PC-3 (cell line): ENCODE data around the gene AUTS2. TPM values are rescaled to one million over a fixed set of nuclear protein-coding genes. Genes with fewer than 3 reads are reported as not detected.
A peak's percentile ranks its signal among the peaks of the same experiment; 100 is the strongest.

Experiments
- ATAC-seq: fragments of 200-7000 bp; cut with Tn5 transposase; 2 replicates; pipeline ENCODE4 v1.9.1; 2020; ENCODE audit warnings: mild to moderate bottlenecking, moderate library complexity
- BruUV-seq: library from RNA; stranded (reverse); fragments of 400-500 nt; replicated peaks from 2 replicates; lab custom pipeline; 2021; lab: Mats Ljungman, UMichigan
- CTCF ChIA-PET: fragments of 300-600 bp; sonication (Branson Sonifier 250); formaldehyde crosslinking; loops from one replicate; lab custom pipeline; 2022; ENCODE audit warnings: antibody characterized with exemption; lab: Charles Lee
- POLR2A ChIA-PET: fragments of 300-600 bp; sonication (Branson Sonifier 250); formaldehyde crosslinking; loops from one replicate; lab custom pipeline; 2022; ENCODE audit warnings: antibody characterized with exemption; ENCODE audit not compliant: unreplicated experiment; lab: Charles Lee
- DNase-seq: peaks from one replicate; pipeline ENCODE4 v3.0.0-alpha.2; 2015
- H2AFZ ChIP-seq: fragments of 300-600 bp; sonication (generic); 2 replicates; pipeline ENCODE4 v1.6.0; 2016; ENCODE audit warnings: antibody characterized with exemption, low read length
- H3F3A ChIP-seq: fragments of 300-600 bp; sonication (generic); one replicate; pipeline ENCODE4 v1.6.0; 2017; ENCODE audit warnings: antibody characterized with exemption, low read length, control low read depth, mild to moderate bottlenecking; ENCODE audit not compliant: unreplicated experiment
- H3K27ac ChIP-seq: fragments of 300-600 bp; sonication (generic); 2 replicates; pipeline ENCODE4 v1.5.1; 2016; ENCODE audit warnings: mild to moderate bottlenecking, low read length
- H3K27me3 ChIP-seq: fragments of 300-600 bp; sonication (generic); 2 replicates; pipeline ENCODE4 v1.6.1; 2016; ENCODE audit warnings: low read length, mixed read lengths
- H3K36me3 ChIP-seq: fragments of 300-600 bp; sonication (generic); 2 replicates; pipeline ENCODE4 v1.6.1; 2016; ENCODE audit warnings: low read depth, mixed run types, low read length, mixed read lengths
- H3K4me1 ChIP-seq: fragments of 300-600 bp; sonication (generic); 2 replicates; pipeline ENCODE4 v1.5.1; 2016; ENCODE audit warnings: low read length; ENCODE audit not compliant: insufficient read depth
- H3K4me2 ChIP-seq: fragments of 300-600 bp; sonication (generic); 2 replicates; pipeline ENCODE4 v1.6.0; 2016; ENCODE audit warnings: low read length
- H3K4me3 ChIP-seq: fragments of 300-600 bp; sonication (generic); 2 replicates; pipeline ENCODE4 v1.5.1; 2016; ENCODE audit warnings: mild to moderate bottlenecking, low read length, mixed read lengths
- H3K79me2 ChIP-seq: fragments of 300-600 bp; sonication (generic); 2 replicates; pipeline ENCODE4 v1.6.1; 2017; ENCODE audit warnings: low read length, mixed read lengths
- H3K9ac ChIP-seq: fragments of 300-600 bp; sonication (generic); 2 replicates; pipeline ENCODE4 v1.6.0; 2016; ENCODE audit warnings: mild to moderate bottlenecking, low read length
- H3K9me2 ChIP-seq: fragments of 300-600 bp; sonication (generic); replicated peaks from 2 replicates; pipeline ENCODE4 v1.6.1; 2016; ENCODE audit warnings: mixed run types, low read length, mixed read lengths
- H3K9me3 ChIP-seq: fragments of 300-600 bp; sonication (generic); 2 replicates; pipeline ENCODE4 v1.6.1; 2016; ENCODE audit warnings: low read length, mixed read lengths
- H4K20me1 ChIP-seq: fragments of 300-600 bp; sonication (generic); 2 replicates; pipeline ENCODE4 v1.6.1; 2016; ENCODE audit warnings: low read length, mixed read lengths
- EZH2 ChIP-seq: fragments of 300-600 bp; sonication (generic); IDR thresholded peaks from one replicate; pipeline ENCODE4 v1.6.1; 2017; ENCODE audit warnings: antibody characterized with exemption, mild to moderate bottlenecking, low read length; ENCODE audit not compliant: unreplicated experiment
- EZH2phosphoT487 ChIP-seq: fragments of 300-600 bp; sonication (generic); IDR thresholded peaks from 2 replicates; pipeline ENCODE4 v1.6.1; 2018; ENCODE audit warnings: mild to moderate bottlenecking, antibody characterized with exemption, low read length, borderline replicate concordance
- intact Hi-C: fragments of 100-400 bp; cut with micrococcal nuclease; formaldehyde crosslinking; loops from 2 replicates; pipeline ENCODE4 v1.9.0; 2023
- total RNA-seq: library from RNA; depleted of rRNA; stranded (reverse); fragments of >200 nt; gene quantifications from 2 replicates; pipeline ENCODE4 v1.2.3, GENCODE V29; 2014
- TF ChIP-seq, protein P1 (sequence below): fragments of 300-600 bp; sonication (generic); conservative IDR thresholded peaks from 2 replicates; pipeline ENCODE4 v1.5.1; 2017; ENCODE audit warnings: antibody characterized with exemption, low read depth, mild to moderate bottlenecking, low read length

AUTS2 gene
- total RNA-seq, 1 experiment from 2014 or later, result not detected

DNA sequence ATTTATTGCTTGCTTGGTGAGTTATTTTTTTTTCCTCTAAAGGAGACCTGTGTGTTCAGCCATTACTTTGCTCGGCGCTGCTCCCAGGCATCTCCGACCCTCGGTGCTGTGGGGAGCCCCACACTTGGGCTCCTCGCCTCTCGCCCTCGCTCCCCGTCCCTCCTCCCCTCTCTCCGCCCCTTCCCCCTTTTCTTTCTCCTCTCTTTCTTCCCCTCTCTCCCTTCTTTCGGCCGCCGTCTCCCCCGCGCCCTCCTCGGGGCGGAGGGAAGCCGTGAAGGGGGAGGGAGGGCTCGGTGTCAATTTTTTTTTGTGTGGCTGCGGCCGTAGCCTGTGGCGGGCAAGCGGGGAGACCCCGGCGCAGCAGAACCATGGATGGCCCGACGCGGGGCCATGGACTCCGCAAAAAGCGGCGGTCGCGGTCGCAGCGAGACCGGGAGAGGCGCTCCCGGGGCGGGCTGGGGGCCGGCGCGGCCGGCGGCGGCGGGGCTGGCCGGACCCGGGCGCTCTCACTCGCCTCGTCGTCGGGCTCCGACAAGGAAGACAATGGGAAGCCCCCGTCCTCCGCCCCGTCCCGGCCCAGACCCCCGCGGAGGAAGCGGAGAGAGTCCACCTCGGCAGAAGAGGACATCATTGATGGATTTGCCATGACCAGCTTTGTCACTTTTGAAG is 1.1 kb downstream of the AUTS2 start:
- peak overlapping the region; percentile 83 for H3K4me2 ChIP-seq
- H3K27ac ChIP-seq, result no peak overlapping the region
- BruUV-seq, result no TSS peak
- DNase-seq, result no peak
- TF ChIP-seq, protein P1, sequence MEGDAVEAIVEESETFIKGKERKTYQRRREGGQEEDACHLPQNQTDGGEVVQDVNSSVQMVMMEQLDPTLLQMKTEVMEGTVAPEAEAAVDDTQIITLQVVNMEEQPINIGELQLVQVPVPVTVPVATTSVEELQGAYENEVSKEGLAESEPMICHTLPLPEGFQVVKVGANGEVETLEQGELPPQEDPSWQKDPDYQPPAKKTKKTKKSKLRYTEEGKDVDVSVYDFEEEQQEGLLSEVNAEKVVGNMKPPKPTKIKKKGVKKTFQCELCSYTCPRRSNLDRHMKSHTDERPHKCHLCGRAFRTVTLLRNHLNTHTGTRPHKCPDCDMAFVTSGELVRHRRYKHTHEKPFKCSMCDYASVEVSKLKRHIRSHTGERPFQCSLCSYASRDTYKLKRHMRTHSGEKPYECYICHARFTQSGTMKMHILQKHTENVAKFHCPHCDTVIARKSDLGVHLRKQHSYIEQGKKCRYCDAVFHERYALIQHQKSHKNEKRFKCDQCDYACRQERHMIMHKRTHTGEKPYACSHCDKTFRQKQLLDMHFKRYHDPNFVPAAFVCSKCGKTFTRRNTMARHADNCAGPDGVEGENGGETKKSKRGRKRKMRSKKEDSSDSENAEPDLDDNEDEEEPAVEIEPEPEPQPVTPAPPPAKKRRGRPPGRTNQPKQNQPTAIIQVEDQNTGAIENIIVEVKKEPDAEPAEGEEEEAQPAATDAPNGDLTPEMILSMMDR, result no peak
- no peak for TF ChIP-seq EZH2phosphoT487
- TF ChIP-seq EZH2, result peak; percentile 76
- no peaks in the 10 kb centered on the region; the same call in 1 of the 2 replicates for H3K4me1 ChIP-seq
- no peaks in the 10 kb centered on the region for H3K79me2 ChIP-seq
- intact Hi-C loops, result no loop called here
- peaks cover 48% of the 10 kb centered on the region for H3K27me3 ChIP-seq
- H3K9ac ChIP-seq, result no peak overlapping the region
- no peak for ATAC-seq
- H3F3A ChIP-seq, result no peaks in the 10 kb centered on the region
- CTCF ChIA-PET, result no interaction called here
- H2AFZ ChIP-seq, result no peak overlapping the region
- POLR2A ChIA-PET, result no interaction called here
- H3K9me3 ChIP-seq, result no peaks in the 10 kb centered on the region
- H3K4me3 ChIP-seq, result peak overlapping the region; percentile 63; the same call in 1 of the 2 replicates
- H3K36me3 ChIP-seq, result no peaks in the 10 kb centered on the region
- H4K20me1 ChIP-seq, result no peaks in the 10 kb centered on the region
- no peaks in the 10 kb centered on the region for H3K9me2 ChIP-seq

DNA sequence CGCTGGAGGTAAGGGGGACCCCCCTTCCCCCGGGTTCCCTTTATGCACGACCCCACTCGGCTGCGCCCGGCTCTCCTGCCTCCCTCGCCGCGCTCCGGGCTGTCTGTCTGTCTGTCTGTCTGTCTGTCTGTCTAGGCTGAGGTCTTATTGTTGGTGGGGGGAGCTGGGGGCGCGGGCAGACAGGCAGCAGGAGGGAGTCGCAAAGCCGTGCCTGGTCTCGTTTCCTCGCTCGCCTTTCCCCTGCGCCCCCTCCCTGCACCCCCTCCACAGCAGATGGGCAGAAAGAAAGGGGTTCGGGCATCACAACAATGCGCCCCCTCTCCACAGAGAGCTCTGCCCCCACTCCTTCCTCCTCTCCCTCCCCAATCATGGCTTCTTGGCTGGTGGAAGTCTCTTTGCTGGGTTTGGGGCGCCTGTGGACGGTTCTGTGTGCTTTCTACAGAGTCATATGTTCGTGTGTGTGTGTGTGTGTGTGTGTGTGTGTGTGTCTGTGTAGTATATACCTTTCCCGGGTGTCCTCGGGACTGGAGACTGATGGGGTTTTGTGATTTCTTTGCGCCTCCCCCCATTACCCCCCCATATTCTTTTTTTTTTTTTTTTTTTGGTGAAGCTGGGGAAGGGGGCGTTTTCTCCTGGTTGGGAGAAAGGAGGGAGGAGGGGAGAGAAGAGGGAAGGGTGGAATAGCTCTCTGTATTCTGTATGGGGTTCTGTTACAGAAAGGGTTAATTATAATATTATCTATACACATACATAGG is 1.9 kb downstream of the AUTS2 start:
- ChIA-PET POLR2A (no interaction called here), CTCF (no interaction called here)
- no peaks in the 10 kb centered on the region; the same call in 1 of the 2 replicates for H3K4me1 ChIP-seq
- H3K27ac ChIP-seq, result no peak overlapping the region
- H3K27me3 ChIP-seq, result peaks cover 48% of the 10 kb centered on the region
- no TSS peak for BruUV-seq
- no peaks in the 10 kb centered on the region for H3F3A ChIP-seq
- no peak overlapping the region for H2AFZ ChIP-seq
- H3K9me3 ChIP-seq, result no peaks in the 10 kb centered on the region
- H3K9me2 ChIP-seq, result no peaks in the 10 kb centered on the region
- H3K4me2 ChIP-seq, result no peak overlapping the region
- no peaks in the 10 kb centered on the region for H3K36me3 ChIP-seq
- no peak overlapping the region for H3K9ac ChIP-seq
- H4K20me1 ChIP-seq, result no peaks in the 10 kb centered on the region
- intact Hi-C loops, result no loop called here
- no peaks in the 10 kb centered on the region for H3K79me2 ChIP-seq
- no peak overlapping the region for H3K4me3 ChIP-seq
- TF ChIP-seq EZH2 (no peak), EZH2phosphoT487 (no peak)
- TF ChIP-seq, protein P1, result no peak
- ATAC-seq (no peak), DNase-seq (no peak)
